ENCODE data around the gene NFATC1.

NFATC1 gene

DNA sequence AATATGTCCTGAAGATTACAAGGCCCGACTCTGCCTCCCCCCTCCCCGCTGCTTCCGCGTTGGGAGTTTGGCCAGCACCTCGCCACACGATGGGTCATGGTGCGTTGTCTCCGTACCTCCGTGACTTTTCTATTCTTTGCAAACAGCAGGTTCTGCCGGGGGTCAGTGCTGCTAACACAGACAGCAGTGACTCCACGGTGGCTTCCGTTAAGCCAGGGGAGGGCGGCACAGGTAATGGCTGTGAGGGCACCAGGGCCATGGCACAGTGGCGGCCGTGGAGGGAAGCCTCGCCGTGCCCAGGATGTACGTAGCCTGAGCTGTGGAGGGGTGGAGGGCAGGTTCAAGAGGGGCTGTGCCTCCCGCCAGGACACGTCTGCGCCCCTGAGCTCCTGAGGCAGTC lies 115.5 kb downstream of the NFATC1 start:
- TF ChIP-seq, protein P1, sequence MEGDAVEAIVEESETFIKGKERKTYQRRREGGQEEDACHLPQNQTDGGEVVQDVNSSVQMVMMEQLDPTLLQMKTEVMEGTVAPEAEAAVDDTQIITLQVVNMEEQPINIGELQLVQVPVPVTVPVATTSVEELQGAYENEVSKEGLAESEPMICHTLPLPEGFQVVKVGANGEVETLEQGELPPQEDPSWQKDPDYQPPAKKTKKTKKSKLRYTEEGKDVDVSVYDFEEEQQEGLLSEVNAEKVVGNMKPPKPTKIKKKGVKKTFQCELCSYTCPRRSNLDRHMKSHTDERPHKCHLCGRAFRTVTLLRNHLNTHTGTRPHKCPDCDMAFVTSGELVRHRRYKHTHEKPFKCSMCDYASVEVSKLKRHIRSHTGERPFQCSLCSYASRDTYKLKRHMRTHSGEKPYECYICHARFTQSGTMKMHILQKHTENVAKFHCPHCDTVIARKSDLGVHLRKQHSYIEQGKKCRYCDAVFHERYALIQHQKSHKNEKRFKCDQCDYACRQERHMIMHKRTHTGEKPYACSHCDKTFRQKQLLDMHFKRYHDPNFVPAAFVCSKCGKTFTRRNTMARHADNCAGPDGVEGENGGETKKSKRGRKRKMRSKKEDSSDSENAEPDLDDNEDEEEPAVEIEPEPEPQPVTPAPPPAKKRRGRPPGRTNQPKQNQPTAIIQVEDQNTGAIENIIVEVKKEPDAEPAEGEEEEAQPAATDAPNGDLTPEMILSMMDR (IDR thresholded peaks at IDR 0.05): no peak
- H3K36me3 ChIP-seq: no peaks in the 10 kb centered on the region

DNA sequence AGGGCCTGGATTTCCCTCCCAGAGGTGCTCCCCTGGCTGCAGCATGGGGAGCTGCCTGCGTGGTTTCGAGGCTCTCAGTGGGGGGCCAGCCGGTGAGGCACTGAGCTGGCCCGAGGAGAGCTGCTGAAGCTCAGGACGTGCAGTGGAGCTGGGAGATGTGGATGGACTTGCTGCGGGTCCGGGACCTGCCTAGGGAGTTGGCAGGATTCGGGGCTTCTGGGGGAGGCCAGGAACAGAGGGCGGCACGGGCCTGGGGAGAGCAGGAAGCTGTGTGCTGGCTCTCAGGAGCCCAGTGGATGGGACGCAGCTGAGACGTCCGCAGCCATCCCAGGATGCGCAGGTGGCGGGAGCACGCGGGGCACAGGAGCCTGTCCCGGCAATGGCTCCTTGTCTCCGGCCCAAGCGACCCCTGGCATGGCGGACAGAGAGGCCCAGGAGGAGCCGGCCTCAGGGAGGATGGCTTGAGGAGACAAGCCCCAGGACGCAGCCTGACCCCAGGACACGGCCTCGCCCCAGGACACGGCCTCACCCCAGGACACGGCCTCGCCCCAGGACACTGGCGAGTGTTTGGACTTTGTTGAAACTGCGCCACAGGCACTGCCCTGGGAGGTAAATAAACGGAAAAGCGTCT lies 116.1 kb downstream of the NFATC1 start:
- H3K9me3 ChIP-seq: no peaks in the 10 kb centered on the region
- TF ChIP-seq, protein P1 (IDR thresholded peaks at IDR 0.05): no peak
- H3K27me3 ChIP-seq: peaks cover 28% of the 10 kb centered on the region
- no peak overlapping the region for H3K27ac ChIP-seq
- no peaks in the 10 kb centered on the region for H3K36me3 ChIP-seq
- no peak overlapping the region for H3K4me3 ChIP-seq (ENCODE audit: low read depth in 1 of 2, low read length in 1 of 2)
- H3K4me1 ChIP-seq (ENCODE audit: control insufficient read depth in 1 of 2, insufficient read depth in 1 of 2, low read depth in 1 of 2, low read length in 1 of 2): peaks cover 29 to 30% of the 10 kb centered on the region in 2 experiments

More for the DNA sequence above, 115.5 kb downstream of the NFATC1 start:
- Histone ChIP-seq H3K27me3 (peaks cover 33% of the 10 kb centered on the region), H3K4me3 (ENCODE audit: low read depth in 1 of 2, low read length in 1 of 2) (no peak overlapping the region), H3K27ac (no peak overlapping the region), H3K9me3 (no peaks in the 10 kb centered on the region), H3K4me1 (ENCODE audit: control insufficient read depth in 1 of 2, insufficient read depth in 1 of 2, low read depth in 1 of 2, low read length in 1 of 2) (peaks cover 34 to 35% of the 10 kb centered on the region in 2 experiments)

DNA sequence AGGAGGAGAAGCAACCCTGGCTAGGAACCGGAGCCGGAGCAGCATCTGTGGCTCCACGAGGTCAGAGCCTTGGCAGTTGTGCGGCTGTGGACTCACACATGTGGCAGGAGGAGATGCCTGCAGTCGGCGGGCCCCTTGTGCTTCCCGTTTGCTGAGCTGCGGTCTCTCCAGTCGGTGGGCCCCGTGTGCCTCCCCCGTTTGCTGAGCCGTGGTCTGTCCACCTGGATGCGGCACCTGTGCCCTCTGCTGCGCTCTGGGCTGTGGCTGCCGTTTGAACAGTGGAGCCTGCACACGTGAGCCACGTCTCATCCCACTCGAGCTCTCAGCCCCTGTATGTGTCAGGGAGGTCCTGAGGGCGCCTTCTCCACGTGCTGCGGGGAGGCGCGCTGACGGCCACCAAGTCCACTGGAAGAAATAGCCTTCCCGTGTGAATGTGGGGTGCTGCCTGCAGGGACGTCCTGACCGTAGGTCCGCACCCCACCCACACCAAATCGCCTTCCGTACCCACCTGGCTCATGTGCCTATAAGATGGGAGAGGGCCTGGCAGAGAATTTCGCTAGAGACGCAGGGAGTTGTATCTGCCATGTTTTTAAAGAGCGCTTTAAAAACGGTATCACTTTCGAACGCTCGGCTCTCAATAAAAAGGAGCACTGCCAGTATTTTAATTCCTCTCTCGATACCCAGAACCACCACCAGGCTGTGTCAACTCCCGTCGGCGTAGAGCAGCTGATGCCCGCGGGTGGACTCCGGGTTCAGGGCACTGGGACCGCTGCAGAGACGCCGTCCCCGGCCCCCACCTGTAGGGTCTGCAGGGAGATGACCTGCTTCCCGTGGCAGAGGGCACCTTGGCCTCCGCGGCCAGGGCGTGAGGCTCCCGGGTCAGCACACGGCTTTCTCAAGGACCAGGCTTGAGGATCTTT lies 117.0 kb downstream of the NFATC1 start:
- Histone ChIP-seq H3K4me1 (ENCODE audit: control insufficient read depth in 1 of 2, insufficient read depth in 1 of 2, low read depth in 1 of 2, low read length in 1 of 2) (peaks cover 19 to 20% of the 10 kb centered on the region in 2 experiments), H3K9me3 (no peaks in the 10 kb centered on the region), H3K36me3 (no peaks in the 10 kb centered on the region), H3K27ac (no peak overlapping the region), H3K4me3 (ENCODE audit: low read depth in 1 of 2, low read length in 1 of 2) (no peak overlapping the region), H3K27me3 (peaks cover 19% of the 10 kb centered on the region)
- TF ChIP-seq, protein P1 (IDR thresholded peaks at IDR 0.05): no peak

DNA sequence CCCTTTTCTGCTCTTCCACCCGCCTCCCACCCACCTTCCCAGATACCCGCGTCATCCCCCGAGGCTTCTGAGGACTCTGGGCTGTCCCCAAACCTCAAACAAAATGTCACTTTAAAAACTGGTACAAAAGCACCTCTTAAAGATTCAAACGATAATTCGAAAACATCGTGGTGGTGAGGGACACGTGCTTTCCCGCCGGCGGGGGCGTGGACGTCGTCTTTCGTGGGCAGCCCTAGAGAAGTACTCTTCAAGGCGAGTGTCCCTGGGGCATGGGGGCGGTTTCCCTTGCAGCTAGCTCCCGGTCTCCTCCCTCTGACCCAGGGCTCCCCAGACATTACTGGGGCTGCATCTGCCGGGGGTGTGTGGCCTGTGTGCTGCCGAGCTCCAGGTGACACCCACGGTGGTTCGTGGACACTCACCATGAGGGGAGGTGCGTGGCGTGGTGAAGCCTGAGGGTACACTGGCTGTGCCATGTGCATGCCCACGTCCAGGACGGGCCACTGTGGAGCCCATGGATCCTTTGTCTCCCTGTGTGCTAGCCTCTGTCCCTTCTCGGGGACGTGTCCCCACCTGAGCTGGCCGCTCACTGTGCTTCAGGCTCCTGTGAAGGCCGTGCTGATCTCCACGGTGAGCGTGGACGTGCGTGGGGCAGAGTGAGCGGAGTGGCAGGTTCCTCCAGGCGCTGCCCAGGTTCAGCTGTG lies 117.8 kb downstream of the NFATC1 start:
- no peak overlapping the region for H3K4me3 ChIP-seq (ENCODE audit: low read depth in 1 of 2, low read length in 1 of 2)
- H3K9me3 ChIP-seq: no peaks in the 10 kb centered on the region
- TF ChIP-seq, protein P1 (IDR thresholded peaks at IDR 0.05): no peak
- H3K36me3 ChIP-seq: no peaks in the 10 kb centered on the region
- H3K4me1 ChIP-seq (ENCODE audit: control insufficient read depth in 1 of 2, insufficient read depth in 1 of 2, low read depth in 1 of 2, low read length in 1 of 2): peaks cover 11 to 19% of the 10 kb centered on the region in 2 experiments
- peaks cover 11% of the 10 kb centered on the region for H3K27me3 ChIP-seq
- H3K27ac ChIP-seq: no peak overlapping the region

DNA sequence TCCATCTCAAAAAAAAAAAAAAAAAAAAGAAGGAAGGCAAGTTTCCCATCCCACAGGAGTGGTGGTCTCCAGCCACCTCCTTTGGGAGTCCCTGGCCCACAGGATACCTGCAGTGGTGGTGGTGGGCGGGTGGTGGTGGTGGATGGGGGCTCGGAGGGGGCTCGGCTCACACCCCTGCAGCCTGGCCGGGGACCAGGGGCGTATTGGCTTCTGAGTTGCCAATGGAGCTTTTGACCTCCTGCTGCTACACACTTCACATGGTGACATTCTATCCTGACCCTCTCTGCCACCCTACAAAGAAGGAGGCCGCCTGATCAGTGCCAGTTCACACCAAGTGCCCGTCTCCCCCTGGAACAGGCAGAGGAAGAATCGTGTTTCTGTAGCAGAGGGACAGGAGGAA lies 119.6 kb downstream of the NFATC1 start:
- no peak overlapping the region for H3K27ac ChIP-seq
- no peak overlapping the region for H3K4me3 ChIP-seq (ENCODE audit: low read depth in 1 of 2, low read length in 1 of 2)
- TF ChIP-seq, protein P1 (IDR thresholded peaks at IDR 0.05): no peak
- peaks cover 0 to 9% of the 10 kb centered on the region in 2 experiments for H3K4me1 ChIP-seq (ENCODE audit: control insufficient read depth in 1 of 2, insufficient read depth in 1 of 2, low read depth in 1 of 2, low read length in 1 of 2)
- no peaks in the 10 kb centered on the region for H3K36me3 ChIP-seq
- H3K27me3 ChIP-seq: peaks cover 17% of the 10 kb centered on the region
- H3K9me3 ChIP-seq: no peaks in the 10 kb centered on the region
